ACHN (cell line): ENCODE results near the gene EIF2D.
"Not testable (repeated sequence)": the region's sequence is repeated elsewhere in the genome, so short reads cannot be mapped to it uniquely, and the experiment has no call there.

ENCODE experiments used
- DNase-seq: peaks from one replicate; pipeline ENCODE4 v3.0.0-alpha.2; 2015
- in situ Hi-C: cut with HindIII; loops from 2 replicates; pipeline ENCODE4 v1.10.0; 2017; ENCODE audit warnings: low sequenced_read_pairs, low pct_ligation_motif_present, low pct_unique_long_range_greater_than_20kb

Gene EIF2D

DNA sequence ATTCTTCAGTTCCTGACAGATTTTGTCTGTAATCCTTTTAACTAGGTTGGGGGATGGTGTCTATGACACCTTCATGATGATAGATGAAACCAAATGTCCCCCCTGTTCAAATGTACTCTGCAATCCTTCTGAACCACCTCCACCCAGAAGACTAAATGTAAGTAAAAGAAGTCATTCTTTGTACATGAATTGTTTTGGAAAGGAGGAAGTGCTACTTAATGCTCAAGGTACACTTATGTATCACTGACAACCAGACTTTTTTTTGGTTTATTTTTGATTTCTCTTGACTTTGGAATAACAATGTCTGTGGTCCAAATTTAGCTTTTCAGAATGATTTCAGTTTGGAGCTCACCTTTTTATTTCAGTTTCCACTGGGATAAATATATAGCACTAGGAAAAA, 25.3 kb upstream of the EIF2D start:
- DNase-seq: no peak

DNA sequence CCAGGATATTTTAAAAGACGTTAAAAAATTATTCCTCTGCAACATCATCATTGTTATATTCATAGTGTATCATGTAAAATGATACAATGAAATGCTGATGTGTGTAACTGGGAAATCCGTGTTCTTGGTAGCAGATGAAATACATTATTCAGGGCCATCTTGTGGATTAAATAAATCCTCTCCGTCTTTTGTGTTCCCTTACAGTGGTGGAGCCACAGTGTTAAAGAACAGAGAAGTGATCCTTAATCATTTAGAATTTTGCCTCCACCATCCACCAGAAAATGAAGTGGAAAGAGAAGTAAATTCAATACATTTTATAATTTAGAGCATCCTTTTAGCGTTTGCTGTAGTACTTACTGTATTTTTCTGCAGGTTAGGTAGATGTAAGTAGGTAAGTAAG, 24.4 kb upstream of the EIF2D start:
- in situ Hi-C loops: no loop called here
- no peak for DNase-seq

More for the DNA sequence above, 25.3 kb upstream of the EIF2D start:
- in situ Hi-C loops: no loop called here

DNA sequence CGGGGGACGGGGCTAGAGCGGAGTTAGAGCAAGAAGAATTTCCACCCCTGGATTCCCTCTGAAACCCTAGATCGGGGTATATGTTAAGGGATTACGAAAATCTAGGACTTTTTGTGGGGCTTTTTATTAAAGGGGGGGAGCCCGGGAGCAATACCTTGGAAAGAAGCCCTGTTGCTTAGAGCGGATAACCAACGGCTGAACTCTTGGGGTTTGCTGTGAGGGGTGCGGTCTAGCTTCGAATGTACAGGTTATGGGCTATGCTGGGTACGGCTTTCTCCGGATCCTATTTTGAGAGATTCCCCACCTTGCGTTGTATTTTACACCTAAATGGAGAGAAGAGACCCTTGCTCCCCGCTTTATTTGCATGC, 23.7 kb upstream of the EIF2D start:
- DNase-seq: peak; percentile 31
- in situ Hi-C loops: no loop called here

GRCh38 chr1:206635080-206635977, 23.1 kb upstream of the EIF2D start, which contains the start of gene DYRK3:
Gene DYRK3, plus strand, starts transcription at chr1:206635536. Its CDS starts 168 bp downstream, at chr1:206635704.
- in situ Hi-C loops: no loop called here

DNA sequence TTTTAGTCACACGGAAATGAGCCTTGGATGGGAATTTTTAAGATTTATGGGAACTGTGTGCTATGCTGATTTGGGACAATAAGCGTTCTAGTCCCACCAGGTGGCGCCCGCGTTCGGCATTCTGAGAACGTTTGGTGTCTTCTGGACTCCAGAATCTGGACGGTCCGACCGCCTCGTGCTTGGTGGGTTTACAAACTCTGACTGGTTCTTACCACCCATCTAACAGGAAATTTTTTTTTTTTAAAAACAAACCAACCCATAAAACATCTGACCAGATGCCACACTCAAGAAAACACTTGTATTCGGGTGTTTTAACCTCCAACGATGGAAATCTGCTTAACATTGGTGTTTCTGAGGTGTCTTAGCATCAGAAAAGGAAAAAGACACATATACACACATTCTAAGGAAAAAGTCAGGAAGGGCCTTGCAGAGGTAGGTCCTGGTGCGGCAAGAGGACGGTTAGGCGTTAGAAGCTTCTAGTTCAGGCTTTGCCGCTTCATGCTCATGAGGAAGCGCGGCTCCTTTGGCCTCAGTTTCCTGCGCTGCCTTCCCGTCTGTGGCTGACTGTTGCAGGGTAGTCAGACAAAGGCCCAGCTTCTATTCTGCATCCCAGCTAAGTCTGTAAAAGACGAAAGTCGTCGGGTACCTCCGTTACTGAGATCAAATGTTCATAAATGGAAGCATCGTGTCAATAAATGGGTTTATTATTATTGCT, 22.3 kb upstream of the EIF2D start:
- in situ Hi-C loops: no loop called here
- peak; percentile 93 for DNase-seq

More at GRCh38 chr1:206635080-206635977, 23.1 kb upstream of the EIF2D start, which contains the start of gene DYRK3:
- peak; percentile 97 for DNase-seq

GRCh38 chr1:206633708-206634121, 21.4 kb upstream of the EIF2D start:
- peak; percentile 75 for DNase-seq

DNA sequence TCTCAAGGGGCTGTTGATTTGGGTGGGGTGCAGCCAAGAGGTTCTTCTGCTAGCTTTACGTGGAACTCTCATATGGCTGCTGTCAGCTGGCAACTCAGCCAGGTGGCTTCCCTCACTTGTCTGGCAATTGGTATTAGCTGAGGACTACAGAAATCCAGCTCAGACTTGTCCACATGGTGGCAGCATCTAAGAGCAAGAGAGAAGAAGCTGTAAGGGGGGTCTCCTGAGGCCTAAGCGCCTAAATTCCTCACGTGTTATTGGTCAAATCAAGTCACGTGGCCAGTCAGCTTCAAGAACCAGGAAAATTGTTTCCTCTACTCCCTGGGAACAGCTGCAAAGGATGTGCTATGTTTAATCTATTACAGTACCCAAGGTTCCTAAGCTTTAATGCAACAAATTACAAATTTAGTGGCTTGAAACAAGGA, 18.8 kb upstream of the EIF2D start:
- in situ Hi-C loops: no loop called here

More at GRCh38 chr1:206633708-206634121, 21.4 kb upstream of the EIF2D start:
- in situ Hi-C loops: no loop called here

GRCh38 chr1:206628916-206629315, 16.7 kb upstream of the EIF2D start:
- in situ Hi-C loops: no loop called here

More for the DNA sequence above, 18.8 kb upstream of the EIF2D start:
- peak; percentile 81 for DNase-seq

DNA sequence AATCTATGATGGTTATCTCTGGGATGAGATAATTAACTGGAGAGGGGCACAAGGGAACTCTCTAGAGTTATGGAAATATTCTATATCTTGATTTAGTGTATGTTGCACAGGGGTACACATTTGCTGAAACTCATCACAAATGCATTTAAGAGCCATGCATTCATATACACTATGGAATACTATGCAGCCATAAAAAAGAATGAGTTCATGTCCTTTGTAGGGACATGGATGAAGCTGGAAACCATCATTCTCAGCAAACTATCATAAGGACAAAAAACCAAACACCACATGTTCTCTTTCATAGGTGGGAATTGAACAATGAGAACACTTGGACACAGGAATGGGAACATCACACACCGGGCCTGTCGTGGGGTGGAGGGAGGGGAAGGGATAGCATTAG, 14.1 kb upstream of the EIF2D start:
- DNase-seq, in situ Hi-C loops: not testable (repeated sequence)

More at GRCh38 chr1:206628916-206629315, 16.7 kb upstream of the EIF2D start:
- DNase-seq: no peak

DNA sequence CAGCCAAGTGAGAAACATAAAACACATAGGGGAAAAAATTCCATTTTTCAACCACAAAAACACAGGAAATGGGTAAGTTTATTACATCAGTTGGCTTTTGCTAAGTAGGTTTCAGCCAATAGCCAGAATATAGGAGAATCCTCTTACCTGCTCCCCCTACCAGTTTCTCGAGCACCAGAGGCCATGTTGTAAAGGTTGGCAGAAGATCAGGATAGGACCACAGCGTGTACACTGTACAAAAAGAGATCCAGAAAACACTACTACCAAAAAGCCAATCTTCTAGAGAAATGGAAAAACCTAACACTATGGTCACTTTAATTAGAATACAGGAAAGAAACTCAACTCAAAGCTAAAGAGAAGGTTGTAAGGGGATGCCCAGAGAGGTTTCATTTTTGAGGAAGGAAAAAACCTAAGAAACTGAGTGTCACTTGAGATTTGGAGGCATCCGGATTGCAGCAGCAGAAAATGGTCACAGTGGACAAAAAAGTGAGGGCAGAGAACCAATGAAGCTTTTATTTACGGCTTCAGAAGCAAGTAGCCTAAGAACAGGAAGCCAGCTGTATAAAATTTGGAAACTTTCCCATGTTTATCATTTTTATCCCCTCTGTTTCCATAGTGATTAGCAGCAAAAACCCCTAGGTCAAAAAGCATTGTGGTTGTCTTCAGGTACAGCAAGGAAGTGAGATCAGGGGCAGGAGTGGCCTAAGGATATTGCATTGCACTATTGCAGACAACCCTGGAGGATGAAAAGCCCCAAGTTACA, 2.9 kb downstream of the EIF2D start:
- in situ Hi-C loops: no loop called here
- no peak for DNase-seq

GRCh38 chr1:206608108-206608698, 4.1 kb downstream of the EIF2D start:
- in situ Hi-C loops: no loop called here
- peak; percentile 59 for DNase-seq

DNA sequence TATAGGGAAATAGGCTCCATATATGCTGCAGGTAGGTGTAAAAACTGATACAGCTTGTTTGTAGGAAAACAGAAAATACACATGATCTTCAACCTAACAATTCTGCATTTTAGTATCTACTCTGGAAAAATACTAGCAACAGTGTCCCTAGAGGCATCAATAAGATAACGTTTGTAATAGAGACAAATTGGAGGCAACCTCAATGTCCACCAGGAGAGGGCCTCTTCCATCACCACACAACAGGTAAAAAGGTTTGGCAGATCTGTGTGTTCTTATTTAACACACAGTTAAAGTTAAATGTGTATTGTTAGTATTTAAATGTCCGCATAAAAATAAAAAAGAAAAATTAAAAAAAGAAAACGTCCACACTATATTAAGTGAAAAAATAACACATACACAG, 5.4 kb downstream of the EIF2D start:
- in situ Hi-C loops: no loop called here
- DNase-seq: peak; percentile 66

GRCh38 chr1:206604861-206605260, 7.4 kb downstream of the EIF2D start:
- no peak for DNase-seq
- in situ Hi-C loops: no loop called here

GRCh38 chr1:206600527-206600926, 11.7 kb downstream of the EIF2D start:
- in situ Hi-C loops: no loop called here
- DNase-seq: no peak

DNA sequence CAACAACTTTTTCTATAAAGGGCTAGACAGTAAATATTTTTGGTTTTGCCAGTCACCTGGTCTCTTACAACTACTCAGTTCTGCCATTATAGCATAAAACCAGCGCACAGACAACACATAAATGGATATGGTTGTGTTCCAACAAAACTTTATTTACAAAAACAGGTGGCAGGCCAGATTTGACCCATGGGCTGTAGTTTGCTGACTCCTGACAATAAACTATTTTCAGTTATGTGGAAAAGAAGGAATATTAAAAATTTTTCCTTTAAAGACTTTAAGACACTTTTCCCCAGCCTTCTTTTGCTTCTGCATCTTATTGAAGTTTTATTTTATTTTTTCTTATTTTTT, 16.0 kb downstream of the EIF2D start:
- in situ Hi-C loops: no loop called here

DNA sequence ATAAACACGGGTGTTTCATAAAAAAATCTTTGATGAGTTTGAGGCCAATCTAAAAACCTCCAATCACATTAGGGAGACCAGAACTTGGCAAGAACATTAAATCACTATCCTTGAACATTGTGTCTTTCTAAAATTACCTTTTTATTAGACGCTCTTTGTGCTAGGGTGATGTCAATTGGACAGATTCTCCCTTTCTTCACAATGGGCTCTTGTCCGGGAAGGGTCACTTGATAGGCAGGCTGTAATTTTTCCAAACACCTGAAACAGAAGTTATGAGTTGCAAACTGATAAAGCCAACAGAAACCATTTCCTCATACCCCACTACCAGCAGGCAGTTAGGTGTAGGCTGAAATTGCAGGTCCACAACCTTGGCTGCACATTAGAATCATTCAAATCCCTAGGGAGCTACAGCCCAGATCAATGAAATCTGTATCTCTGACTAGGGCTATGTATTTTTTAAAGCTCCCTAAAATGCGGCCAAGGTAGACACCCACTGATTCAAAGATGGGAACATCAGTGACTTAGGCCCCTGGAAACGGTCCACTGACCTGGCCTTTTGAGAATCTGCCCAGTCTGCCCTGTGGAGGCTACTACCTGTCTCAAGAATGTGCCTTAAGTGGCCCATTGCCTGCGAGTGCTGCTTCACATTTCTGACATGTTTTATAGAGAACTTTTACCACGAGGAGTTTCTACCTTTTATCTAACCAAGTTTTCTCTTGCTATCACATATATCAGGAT, 16.5 kb downstream of the EIF2D start:
- no peak for DNase-seq
- in situ Hi-C loops: no loop called here

More for the DNA sequence above, 16.0 kb downstream of the EIF2D start:
- no peak for DNase-seq

DNA sequence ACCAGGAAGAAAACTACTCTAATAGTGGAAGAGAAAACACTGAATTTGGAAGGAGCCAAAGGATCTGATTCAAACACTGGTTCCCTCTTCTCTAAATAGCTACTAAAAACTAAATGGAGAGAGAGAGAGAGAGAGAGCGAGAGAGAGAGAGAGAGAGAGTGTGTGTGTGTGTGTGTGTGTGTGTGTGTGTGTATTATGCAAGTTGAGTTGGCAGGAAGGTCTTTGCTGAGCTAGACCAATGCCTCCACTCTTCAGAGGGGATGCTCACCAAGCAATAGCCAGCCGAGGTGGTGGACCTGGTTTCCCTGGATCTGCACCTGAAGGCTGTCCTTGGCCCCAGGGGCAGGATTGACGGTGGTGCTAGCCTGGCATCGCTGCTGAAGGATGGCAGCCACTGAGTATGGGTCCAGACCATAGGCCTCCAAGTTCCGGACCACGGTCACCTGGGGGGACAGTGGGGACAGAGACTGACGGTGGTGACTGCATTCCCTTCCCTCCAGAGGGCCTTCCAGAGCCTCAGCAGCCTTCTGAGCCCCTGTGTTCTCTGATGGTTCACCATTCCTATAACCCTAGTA, 18.8 kb downstream of the EIF2D start:
- DNase-seq: no peak
- in situ Hi-C loops: no loop called here
